Renal cortex interstitium (tissue), 11 donors: ENCODE results near the gene FAM136A. TPM values are rescaled to one million over a fixed set of nuclear protein-coding genes. Genes with fewer than 3 reads are reported as not detected.

ENCODE experiments used
- DNase-seq, 11 donors: peaks; one replicate each; pipeline ENCODE4 v3.0.0-alpha.2; 2013; ENCODE audit warnings: low read depth in 9 of 11, low spot score in 4 of 11; ENCODE audit errors: extremely low read depth in 1 of 11
- polyA plus RNA-seq, 3 donors: library from polyadenylated mRNA; unstranded; fragments of 120-200 nt; gene quantifications; one replicate each; pipeline ENCODE4 v1.2.1, GENCODE V29; 2013; ENCODE audit not compliant: insufficient read length in 3 of 3

Gene FAM136A
- polyA plus RNA-seq, 3 donors, result 72.5 to 78.8 (median 77.6) TPM

DNA sequence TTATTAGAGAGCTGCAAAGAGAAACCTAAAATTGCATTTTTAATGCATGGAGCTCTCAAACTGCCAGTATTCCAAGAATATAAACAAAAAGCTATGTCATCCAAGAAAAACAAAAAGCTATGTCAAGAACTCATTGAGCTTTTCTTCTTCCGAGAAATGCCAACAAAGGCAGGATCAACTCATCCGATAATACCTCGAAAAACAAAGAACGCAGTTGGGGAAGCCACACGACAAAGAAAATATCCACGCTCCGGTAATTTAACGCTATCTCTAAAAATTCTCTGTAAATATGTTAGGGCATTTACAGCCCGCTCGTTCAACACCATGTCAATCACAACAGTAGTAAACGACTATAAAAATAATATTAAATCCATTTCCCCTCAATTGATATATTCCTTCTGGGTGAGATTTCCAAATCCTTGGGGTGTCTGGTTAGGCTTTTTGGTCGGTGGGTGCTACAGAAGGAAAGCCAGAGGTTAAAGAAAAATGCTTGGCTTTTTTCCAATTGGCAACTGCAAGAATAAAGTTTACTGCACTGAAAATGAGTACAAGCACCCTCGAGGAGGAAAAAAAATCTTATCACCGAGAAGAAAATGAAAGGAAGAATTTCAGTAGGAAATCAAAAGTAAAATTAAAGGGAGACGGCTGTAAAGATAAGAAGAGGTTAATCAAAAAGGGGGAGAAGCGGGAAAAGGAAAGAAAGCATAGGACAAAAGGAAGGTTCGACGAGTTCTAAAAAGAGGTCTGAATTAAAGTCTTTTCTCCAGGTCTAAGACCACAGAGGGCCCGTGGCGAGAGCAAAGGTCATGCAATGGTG is 54.3 kb downstream of the FAM136A start:
- peak in 5 of 11 donors; percentile 31 to 64 (median 59) for DNase-seq

Other genes with a start within 250 kb of the FAM136A start
- gene PCBP1, start 214.6 kb downstream of the FAM136A start, polyA plus RNA-seq, result 100 to 1,000 TPM; 255 to 338 (median 320) TPM
- 10 to 100 TPM; 14.9 to 18.3 (median 15.5) TPM for gene C2orf42, start 111.0 kb downstream of the FAM136A start, polyA plus RNA-seq
- gene TIA1, start 53.4 kb downstream of the FAM136A start, polyA plus RNA-seq, result 100 to 1,000 TPM; 447 to 578 (median 525) TPM
- gene PCYOX1, start 43.9 kb downstream of the FAM136A start, polyA plus RNA-seq, result 10 to 100 TPM; 69.7 to 91.0 (median 74.5) TPM
- gene SNRPG, start 8.3 kb downstream of the FAM136A start, polyA plus RNA-seq, result 100 to 1,000 TPM; 107 to 171 (median 169) TPM